Fibroblast of skin of back (primary cell): ENCODE results near the gene NF1.
A peak's percentile ranks its signal among the peaks of the same experiment; 100 is the strongest.
"Not testable (repeated sequence)": the region's sequence is repeated elsewhere in the genome, so short reads cannot be mapped to it uniquely, and the experiment has no call there.

Experiments used
- DNase-seq: peaks from one replicate; pipeline ENCODE4 v3.0.0-alpha.2; 2013

The NF1 gene

DNA sequence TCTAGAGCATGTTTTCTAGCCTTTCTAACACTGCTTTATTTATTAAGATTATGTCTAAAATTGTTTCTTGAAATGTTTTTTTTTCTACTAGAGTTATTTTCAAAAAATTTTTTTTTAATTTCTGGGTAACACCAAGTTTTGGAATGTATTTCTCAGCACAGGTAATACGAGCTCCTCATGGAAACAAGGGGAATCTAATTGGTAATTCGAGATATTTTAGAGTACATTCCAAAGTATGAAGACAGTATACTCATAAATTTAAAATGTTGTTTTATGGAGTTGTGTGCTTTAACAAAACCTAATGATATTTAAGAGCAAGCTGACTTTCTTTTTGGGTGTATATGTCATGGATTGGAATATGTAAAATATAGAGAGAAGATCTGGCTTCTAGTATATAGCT lies 159.9 kb downstream of the NF1 start:
- DNase-seq, result no peak

DNA sequence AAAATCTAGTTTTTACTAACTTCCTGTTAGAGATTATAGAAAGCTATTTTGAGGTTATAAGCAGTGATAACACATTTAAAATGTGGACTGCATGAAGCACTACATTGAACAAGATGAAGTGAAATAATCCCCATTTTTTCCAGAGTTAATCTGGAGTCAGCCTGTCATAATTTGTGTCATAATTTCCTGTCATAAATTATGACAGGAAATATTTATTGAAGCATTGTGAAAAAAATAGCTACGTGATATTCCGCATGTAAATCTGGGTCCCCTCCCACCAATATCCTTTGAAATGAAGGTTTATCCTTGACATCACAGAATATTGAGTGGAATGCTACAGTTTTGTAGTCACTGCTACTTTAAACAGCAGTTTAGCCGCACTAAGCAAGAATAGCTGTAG lies 162.2 kb downstream of the NF1 start:
- DNase-seq, result no peak

DNA sequence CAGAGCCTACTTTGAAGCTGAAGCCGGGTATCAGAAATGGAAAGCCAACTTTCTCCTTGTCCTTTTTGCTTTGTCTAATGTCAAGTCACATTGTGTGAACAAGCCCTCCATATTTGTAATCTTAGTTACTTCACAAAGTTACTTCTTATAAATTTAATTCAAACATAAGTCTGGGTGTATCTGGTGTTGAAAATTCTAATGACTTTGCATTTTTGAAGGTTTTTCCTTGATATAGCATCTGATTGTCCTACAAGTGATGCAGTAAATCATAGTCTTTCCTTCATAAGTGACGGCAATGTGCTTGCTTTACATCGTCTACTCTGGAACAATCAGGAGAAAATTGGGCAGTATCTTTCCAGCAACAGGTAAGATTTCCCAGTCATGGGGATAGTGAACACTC lies 165.4 kb downstream of the NF1 start:
- DNase-seq, result no peak

DNA sequence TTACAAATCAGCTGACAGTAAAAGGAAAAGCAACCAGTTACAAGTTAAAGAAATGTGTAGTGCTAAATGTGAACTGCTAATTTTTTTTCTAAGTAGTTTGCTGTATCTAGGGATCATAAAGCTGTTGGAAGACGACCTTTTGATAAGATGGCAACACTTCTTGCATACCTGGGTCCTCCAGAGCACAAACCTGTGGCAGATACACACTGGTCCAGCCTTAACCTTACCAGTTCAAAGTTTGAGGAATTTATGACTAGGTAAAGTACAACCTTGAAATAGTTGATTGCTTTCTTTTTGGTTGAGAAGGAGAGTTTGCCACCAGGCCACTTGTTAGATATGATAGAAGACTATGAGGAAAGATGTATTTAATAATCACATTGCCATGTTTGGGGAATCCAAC lies 166.8 kb downstream of the NF1 start:
- DNase-seq, result no peak

DNA sequence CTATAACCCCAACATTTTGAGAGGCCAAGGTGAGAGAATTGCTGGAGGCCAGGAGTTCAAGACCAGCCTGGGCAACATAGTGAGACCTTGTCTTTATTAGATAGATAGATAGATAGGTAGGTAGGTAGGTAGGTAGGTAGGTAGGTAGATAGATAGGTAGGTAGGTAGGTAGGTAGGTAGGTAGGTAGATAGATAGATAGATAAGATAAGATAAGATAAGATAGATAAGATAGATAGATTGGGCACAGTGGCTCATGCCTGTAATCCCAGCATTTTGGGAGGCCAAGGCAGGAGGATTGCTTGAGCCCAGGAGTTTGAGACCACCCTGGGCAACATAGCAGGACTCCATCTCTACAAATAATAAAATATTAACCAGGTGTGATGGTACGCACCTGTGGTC lies 168.1 kb downstream of the NF1 start:
- not testable (repeated sequence) for DNase-seq

DNA sequence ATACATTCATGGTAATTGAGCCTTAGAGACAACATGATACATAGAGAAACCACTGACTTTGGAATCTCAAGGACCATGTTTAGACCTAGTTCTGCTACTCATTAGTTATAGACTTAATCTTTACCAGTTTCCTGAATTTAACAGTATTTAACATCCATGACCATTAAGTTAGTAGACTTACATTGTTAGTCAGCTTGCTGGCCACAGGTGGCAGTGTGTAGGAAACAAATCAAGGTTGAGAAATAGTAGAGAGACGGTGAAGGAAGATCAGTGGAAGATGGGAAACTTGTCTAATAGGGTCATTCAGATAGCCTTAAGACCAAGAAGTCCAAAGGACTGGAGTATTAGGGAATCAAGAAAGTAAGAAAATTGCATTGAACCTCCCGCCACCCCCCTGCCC lies 171.3 kb downstream of the NF1 start:
- no peak for DNase-seq

DNA sequence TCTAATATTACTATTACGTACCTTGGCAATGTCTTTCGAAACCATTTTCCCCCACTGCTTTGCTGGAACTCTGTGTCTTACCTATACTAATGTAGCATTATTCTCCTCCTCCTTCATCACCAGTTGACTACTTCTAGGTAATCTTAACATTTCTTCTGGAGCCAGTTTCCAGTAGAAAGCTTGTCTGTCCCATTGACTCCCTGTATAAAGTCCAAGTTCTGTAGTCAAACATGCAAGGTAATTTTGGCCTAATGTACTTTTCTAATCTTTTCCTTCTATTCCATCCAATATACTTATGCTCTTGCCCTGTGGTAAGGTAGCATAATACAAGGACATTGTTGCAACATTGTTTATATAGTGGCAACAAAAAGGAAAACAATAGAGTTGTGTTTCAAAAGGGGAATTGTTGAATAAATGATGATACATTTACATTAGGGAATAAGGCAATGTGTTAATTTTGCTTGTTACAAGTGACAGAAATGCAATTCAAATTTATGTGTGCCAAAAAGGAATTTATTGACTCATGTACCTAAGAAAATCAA lies 174.3 kb downstream of the NF1 start:
- no peak for DNase-seq

DNA sequence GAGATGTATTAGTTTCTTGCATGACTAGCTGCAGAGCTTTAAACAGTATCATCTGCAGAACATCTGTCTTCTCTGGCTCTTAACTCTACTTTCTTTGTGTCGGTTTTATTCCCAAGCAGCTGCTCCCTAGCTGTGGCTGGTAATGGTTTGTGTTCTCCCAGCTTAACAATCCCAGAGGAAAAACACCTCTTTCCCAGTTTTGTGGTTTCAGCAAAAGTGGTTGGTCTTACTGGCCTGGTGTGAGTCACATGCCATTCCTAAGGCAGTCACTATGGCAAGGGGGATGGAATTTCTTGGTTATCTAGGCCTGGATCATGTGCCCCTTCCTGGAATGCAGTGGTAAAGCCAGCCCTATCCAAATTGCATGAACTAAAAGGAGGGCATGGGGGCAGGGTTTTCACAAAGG lies 174.8 kb downstream of the NF1 start:
- peak; percentile 99 for DNase-seq

DNA sequence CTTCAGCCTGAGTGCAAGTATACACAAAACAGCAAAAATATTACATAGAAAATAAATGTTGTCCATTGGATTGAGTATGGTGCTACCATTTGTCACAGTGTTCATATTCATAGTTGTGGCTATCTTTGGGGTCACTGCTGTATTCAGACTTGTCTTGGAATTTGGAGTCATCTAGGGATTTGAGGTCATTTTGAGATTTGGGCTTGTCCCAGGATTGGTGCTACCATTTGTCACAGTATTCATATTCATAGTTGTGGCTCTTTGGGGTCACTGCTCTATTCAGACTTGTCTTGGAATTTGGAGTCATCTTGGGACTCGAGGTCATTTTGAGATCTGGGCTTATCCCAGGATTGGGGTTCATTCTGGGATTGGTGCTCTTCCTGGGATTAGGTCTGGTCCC lies 177.5 kb downstream of the NF1 start:
- DNase-seq, result no peak

DNA sequence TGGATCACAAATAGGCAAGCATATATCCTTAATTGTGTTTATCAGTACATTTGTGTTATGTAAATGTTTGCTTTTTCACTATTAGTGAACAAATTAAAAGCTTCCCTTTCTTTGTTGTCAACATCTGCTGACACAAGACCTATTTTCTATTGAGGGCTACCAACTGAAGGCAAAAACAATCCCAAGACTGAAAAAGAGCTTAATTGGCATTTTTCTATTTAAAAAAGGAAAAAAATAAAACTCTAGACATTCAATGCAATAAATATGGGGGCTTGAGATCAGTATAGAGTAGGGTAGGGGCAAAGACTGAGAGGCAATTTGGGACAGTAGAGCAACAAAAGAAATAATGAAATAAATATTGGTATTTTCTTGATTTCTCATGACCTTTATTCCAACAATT lies 178.0 kb downstream of the NF1 start:
- no peak for DNase-seq

DNA sequence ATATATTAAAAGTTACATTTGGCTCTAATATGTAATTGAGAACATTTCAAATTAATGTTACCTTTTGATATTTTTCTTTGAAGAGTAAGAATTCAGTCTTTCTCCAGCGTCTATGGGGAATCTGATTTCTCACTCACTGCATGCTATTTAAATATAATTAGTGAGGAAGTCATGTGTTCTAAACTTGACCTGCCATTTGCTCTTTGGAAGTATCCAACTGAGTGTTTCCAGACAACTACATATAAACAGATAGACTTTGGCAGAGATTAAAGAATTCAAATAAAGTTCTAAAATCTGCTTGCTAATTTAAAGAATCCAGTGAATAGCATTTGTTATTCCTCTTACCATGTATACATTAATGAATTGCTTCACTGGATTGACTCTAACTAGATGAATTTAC lies 178.7 kb downstream of the NF1 start:
- DNase-seq, result no peak

DNA sequence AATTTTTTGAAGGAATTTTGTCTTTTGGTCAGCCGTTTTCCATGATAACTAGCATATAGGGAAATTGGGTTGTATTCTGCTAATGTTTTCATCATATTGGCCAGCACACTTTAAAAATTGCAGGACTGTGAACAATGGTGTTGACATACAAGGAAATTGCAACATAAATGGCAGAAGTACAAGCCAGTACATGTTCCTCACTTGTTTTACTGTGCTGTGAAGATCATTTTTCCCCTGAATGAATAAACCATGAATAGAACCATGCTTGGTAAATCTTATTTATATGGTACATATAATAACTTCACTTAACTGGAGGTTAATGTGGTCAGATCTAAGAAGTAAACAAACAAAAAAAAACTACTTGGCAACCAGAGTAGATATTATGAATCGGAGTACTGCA lies 179.5 kb downstream of the NF1 start:
- no peak for DNase-seq

DNA sequence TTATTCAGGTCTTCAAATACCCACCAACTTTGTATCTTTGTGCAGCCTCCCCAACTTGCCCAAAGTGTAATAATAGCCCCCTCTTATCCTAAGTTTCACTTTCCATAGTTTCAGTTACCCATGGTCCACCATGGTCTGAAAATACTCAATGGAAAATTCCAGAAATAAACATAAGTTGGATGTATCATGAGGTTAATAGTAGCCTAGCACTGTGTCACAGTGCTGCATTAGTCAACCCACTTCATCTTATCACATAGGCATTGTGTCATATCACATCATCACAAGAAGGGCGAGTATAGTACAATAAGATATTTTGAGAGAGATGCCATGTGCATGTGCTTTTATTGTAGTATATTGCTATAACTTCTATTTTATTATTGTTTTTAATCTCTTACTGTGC lies 180.3 kb downstream of the NF1 start:
- no peak for DNase-seq

DNA sequence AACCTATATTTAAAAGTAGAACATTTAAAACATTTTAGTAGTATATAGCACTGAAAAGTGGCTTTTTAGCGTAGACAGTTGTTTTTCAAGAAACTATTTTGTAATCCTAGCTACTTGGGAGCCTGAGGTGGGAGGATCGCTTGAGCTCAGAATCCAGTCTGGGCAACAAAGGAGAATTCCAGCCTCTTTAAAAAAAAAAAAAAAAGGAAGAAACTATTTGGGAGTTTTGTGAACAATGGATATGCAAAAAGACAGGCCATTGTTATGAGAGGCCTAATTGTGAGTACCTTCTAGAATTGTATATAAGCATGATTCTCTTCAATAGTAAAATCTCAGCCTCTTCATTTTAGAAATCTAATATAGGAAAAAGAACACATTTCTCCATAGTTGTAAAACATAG lies 184.6 kb downstream of the NF1 start:
- DNase-seq, result no peak

DNA sequence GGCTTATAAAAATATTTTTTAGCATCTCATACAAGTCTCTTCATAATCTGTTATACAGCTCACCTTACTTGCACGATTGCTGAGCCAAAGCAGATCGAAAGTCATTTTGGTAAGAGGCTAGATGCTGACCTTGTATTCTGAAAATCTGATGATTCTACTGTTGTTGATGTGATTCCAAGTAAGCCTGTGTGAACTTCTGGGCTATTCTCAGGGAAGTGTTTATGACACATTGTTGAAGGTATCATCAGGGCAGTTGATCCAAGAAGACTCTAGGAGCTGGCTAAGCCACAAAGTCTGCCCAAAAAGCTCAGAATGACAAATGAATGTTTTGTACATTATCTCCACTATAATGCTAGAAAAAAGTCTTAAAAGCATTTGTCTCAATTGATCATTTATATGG lies 186.3 kb downstream of the NF1 start:
- no peak for DNase-seq

DNA sequence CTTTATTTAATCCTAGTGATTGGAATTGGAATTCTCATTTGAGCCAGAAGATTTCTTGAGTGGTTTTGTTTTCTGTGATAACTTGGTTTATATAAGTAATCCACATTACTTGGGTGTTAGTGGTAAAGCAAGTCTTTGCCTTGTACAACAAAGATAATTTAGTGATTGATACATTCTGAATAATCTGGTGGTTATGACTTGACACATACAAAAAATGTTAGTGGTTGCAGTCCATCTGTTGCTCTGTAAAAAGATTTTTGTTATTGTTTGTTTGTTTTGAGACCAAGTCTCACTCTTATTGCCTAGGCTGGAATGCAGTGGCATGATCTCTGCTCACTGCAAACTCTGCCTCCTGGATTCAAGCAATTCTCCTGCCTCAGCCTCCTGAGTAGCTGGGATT lies 189.1 kb downstream of the NF1 start:
- no peak for DNase-seq

DNA sequence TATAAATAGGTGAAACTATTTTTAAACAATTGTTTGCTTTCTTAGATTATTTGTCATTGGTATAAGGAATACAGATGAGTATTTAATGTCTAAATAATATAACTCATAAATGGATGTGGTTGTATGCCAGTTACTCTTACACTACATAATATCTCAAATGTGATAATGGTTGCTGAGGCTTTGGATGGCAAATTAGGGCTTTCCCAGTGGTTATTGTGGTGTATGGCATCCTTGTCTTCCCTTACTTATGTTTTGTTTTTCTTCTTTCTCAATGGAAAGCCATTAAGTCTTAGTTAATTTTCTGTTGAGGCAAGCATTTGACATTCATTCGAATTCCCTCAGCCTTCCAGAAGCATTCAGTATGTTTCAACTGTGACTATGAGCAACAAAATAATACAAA lies 191.8 kb downstream of the NF1 start:
- no peak for DNase-seq

DNA sequence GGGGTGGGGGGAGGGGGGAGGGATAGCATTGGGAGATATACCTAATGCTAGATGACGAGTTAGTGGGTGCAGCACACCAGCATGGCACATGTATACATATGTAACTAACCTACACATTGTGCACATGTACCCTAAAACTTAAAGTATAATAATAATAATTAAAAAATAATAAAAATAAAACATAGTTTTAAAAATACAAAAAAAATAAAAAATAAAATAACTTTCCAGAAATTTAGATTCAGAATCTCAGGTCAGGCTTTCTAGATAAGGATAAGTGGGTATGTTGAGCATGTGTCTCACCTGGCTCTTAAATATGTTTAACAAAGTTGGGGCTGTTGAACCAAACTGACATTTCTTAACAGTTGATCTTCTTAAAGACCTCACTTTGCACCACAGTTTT lies 193.2 kb downstream of the NF1 start:
- not testable (repeated sequence) for DNase-seq

DNA sequence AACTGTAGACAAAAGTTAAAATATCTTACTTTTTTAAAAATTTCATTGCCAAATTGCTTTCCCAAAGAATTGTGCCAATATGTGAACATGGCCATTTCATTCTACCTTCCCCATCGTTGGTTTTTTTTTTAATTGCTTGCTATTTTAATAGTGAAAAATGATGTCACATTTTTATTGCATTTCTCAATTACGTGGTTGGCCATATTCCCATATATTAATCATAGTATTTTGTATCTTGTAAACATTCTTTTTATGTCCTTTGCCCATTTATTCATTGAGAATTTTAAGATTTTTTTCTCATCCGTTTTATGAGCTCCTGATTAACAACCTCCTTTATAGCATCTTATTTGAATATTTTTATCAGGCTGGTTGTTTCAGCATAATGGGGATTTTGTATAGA lies 195.0 kb downstream of the NF1 start:
- no peak for DNase-seq

DNA sequence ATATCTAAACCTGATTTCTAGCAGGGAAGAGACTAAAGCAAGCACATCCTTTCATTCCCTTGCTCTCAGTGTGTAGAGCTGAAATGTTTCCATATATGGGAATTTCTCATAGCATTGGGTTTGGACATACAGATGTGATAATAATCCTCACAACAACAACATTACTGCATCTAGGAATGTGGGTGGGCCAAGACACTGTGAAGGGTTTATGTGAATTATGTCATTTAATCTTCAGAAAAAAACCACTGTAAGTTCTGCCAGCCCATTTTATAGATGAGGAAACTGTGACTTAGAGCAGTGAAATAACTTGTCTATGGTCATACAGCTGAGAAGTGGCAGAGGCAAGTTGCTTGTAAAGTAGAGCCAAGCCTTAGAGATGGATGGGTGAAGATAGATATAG lies 197.0 kb downstream of the NF1 start:
- DNase-seq, result peak; percentile 76

DNA sequence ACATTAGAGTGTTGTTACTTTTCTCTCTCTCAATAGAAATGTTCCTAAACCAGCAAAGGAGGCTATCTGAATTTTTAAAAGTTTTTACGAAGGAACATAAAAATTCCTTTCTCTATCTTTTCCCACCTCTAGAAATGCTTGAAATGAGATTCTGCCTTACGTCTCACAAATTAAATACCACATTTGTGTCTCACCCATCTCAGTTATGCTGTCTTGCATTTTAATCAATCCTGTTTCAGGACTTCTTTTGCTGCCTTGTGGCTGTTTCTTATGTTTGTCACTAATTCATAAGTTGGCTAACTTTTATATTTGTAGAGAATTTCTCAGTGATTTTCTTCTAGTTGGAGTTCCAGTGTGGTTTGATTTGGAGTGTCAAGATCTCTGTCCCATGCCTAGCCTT lies 198.8 kb downstream of the NF1 start:
- peak; percentile 44 for DNase-seq

DNA sequence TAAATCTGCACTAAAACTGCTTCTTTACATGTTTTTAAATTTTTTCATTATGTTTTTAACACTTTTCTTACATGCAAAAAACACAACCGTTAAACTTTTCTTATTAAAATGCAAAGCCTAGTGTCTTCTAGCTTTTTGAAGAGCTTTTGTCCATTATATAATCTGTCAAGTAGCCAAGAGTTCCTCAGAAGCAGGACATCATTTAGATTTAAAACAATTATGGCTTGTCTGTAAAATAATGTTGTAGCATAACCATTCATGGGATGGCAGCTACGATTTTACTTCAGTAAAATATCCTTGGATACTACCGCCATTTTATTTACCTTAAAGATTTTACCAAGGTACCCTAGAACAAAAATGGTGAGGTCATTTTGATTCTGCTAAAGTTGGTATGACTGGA lies 199.5 kb downstream of the NF1 start:
- no peak for DNase-seq

DNA sequence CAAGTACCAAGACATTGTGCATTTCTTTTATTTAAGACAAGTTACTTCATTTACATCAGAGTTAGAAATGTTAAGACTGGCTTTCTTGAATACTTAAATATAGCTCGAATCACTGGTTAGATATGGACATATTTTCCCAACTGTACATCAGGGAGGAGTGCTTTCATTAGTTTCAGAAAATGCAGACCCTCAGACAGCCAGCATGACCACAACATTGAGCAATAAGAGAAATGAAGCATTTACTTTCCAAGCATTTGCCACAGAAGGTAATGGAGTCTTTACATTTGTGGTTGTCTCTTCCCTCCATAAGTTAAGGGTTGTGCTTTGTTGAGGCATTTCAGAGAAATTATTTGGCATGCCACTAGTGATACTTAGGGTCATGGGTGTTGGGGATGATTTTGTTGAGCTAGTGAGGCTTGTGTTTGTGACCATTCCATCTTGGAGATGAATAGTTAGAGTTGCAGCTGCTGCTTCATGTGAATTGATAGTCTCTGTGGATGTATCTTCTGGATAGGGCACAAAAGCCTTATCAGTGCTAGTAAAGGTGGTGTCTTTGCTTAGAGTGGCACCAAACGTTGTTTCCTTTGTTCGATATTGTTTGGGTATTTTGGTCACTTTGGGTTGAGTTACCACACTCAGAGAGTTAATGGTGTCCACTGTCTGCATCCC lies 200.2 kb downstream of the NF1 start:
- no peak for DNase-seq

DNA sequence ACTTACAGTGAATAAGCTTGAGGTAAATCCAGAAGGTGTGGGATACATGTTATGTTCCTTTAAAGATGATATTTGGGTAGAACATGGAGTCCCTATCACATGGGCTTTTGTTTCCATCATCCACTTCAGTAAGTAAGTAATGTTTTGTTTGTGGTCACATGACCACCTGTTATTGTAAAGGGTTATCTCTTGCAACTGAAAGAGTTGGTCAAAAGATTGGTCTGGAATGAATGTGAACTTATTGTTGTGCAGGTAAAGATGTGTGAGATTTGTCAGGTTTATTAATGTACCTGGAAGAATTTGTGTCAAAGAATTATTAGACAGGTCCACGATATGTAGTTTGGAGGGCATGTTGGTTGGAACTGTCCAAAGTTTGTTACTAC lies 200.7 kb downstream of the NF1 start:
- no peak for DNase-seq

DNA sequence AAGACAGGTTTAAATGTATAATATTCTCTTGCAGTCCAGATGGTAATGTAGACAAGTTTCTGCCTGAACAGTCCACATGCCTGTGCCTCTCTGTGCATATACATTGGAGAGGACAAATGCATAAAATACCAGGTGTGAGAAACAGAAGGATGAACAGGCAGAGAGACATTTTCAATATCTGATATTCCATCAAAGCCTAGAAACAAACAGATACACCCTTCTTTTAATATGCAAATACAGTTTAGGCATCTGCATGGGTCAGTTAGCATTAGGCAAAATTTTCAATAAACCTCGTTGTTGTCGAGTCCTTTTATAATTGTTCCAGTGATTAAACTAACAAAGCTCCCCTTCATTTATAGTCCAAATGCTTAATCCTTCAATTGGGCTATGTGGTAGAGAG lies 201.4 kb downstream of the NF1 start:
- DNase-seq, result no peak
